GM19023 (cell line): ENCODE measurements around the gene ELL2.
"Not testable (repeated sequence)": the region's sequence is repeated elsewhere in the genome, so short reads cannot be mapped to it uniquely, and the experiment has no call there.

Source experiments
- ATAC-seq: cut with Tn5 transposase; IDR thresholded peaks from one replicate; pipeline ENCODE4 v1.9.1; 2021; ENCODE audit warnings: mild to moderate bottlenecking, moderate library complexity; ENCODE audit not compliant: unreplicated experiment

The ELL2 gene

GRCh38 chr5:95841914-95842812 is 119.5 kb downstream of the ELL2 start:
- no peak for ATAC-seq

DNA sequence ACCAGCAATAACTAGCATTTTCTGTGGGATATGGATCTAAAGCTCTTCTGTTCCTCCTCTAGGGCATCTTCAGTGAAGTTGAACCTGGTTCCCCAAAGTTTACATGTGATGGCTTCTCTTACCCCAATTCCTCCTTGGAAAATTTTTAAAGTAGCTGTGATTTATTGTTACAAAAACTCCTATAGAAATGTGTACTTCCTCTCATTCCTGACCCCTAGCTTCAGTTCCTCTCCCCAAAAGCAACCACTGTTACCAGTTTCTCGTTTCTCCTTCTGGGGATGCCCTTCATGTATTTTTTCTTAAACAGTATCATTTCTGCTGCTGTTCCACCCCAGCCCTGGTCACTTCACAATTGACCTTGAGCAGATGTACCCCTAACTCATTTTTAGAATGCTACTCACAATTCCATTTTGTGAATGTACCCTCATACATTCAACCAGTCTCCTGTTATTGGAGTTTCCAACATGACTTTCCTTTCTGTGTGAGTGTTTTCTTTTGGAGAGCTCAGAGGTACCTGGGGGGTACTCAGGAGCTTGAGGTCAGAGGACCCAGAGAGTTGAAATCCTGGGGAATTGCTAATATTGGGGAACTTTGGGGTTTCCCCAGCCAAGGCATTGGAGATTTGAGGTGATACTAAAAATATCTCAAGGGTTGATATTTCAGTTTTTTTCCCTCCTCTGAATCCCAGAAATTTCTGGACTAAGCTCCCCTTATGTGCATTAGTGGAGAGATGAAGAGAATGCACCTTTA is 120.5 kb downstream of the ELL2 start:
- no peak for ATAC-seq

- ATAC-seq = no peak
Observed at GRCh38 chr5:95839658-95840057, 122.0 kb downstream of the ELL2 start.

DNA sequence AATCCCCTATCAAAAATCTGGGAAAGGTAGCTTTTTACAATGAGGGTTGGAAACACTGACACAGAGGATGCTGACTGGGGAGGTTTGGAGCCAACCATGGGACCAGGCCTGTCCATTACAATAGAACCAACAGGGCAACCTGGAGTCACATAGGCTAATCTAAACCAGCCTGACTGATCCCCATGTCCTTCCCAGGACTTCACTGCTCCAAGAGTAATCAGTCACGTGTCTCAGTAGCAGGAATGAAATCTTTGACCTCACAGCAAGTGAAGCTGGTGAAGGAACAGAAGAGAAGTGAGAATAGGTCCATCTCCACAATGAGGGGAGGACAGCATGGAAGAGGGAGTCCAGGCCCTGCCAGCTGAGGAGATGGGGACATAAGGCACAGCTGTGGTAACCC is 123.1 kb downstream of the ELL2 start:
- ATAC-seq = no peak

- no peak for ATAC-seq
Observed at GRCh38 chr5:95838001-95838520, 123.6 kb downstream of the ELL2 start.

DNA sequence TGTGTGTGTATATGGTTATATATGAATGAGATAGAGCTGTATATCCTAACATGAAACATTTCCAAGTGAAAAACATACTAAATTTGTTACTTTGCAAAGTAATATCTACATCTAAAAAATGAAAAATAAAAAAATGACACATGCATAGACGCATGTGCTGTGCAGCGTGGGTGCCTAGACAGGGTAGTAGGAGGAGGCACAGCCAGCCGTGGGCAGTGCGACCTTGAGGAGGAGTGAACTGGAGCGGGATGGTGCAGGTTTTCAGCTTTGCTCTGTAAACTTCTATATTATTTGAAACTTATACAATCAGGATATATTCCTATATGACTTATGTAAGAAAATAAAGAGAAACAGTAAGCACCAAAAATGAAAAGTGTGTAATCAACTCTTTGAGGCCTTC is 124.2 kb downstream of the ELL2 start:
- no peak for ATAC-seq

DNA sequence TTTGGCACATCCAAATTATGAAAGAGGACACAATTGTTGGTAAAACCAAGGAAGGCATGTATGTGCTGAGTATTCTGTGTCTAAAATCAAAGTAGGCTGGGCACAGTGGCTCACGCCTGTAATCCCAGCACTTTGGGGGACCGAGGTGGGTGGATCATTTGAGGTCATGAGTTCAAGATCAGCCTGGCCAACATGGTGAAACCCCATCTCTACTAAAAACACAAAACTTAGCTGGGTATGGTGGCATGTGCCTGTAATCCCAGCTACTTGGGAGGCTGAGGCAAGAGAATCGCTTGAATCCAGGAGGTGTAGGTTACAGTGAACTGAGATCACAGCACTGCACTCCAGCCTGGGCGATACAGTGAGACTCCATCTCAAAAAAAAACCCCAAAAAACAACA is 124.7 kb downstream of the ELL2 start:
- not testable (repeated sequence) for ATAC-seq

GRCh38 chr5:95836544-95836943 is 125.1 kb downstream of the ELL2 start:
- ATAC-seq = no peak

DNA sequence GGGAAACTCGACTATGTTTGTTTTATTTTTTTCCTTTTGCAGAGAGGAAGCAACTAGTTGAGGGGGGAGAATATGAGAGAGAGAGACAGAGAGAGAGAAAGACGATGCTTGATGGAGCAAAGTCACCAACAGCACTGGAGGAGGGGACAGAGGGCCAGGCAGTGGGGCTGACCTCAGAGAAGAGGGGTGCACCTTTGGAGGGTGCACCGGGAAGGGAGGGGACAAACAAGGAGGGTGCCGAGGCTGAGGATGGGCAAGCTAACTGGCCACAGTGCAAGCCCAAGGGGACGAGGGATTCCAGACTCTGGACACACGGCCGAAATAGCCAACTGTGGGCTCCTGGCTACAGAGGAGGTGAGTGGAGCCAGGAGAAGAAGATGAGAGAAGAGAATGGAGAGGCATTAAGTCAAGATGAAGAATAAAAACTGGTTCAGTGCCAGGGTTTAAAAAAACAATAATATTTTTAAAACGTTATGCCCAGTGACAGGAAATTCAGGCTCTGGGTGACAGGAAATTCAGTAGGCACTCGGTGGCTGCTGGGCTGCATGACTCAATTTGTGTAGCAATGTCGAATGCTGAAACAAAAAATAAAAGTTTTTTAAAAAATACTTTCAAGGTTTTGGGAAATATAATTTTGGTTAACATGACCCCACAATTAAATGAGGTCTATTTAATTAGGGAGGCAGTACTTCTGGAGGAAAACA is 125.8 kb downstream of the ELL2 start:
- no peak for ATAC-seq
